HG02642 (cell line): ENCODE results near the gene EHD4.

ENCODE experiments used
- ATAC-seq: cut with Tn5 transposase; IDR thresholded peaks from one replicate; pipeline ENCODE4 v1.9.1; 2021; ENCODE audit warnings: mild to moderate bottlenecking; ENCODE audit not compliant: unreplicated experiment, poor library complexity

The EHD4 gene

DNA sequence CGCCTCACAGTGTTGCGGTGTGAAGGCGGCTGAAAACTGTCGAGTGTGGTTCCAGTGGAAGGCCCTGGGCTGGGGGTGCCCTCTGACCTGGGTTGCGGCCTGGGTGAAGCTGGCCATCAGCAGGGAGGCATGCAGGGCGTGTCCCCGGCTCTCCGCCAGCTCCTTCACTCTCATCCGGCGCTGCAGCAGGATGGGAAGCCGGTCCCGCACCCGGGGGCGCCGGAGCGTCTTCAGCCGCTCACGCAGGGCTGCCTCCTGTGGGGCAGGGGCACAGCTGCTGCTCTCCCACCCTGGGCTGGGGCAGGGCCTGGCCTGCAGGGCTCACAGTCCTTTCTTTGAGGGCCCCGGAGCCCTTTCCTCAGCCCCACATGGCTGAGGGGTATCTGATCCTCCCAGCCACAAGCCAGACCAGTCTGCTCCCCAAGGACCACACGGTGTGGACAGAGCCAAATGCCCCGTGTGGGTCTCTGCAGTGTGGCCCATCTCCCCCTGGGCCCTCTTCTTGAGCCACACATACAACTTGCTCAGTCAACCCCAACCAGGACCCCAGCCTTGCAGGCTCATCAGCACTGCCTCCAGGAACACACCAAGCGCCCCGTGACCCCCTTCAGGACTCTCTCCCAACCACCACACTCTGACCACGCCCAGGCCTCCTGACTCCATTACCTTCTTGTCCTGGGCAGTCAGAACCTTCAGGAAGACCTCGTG lies 105.3 kb downstream of the EHD4 start:
- ATAC-seq: no peak

DNA sequence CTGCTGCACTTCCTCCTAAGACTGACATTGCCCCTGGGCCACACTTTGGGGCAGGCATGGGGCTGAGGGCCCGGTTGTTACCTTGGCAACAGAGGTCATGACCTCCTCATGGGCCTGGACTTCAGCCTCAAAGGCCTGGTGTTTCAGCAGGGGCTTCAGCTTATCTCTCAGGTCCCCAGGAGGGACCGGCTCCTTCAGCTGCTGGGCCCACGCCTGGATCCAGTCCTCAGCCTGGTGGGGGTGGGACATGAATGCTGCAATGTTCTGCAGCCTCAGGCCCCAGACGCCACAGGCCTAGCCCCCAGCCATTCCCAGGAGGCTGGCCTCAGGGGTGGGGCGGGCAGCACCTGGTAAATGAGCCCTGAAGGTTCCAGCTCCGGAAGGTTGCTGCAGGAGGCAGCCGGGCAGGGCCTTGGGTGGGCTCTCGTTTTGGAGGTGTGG lies 106.1 kb downstream of the EHD4 start:
- no peak for ATAC-seq

DNA sequence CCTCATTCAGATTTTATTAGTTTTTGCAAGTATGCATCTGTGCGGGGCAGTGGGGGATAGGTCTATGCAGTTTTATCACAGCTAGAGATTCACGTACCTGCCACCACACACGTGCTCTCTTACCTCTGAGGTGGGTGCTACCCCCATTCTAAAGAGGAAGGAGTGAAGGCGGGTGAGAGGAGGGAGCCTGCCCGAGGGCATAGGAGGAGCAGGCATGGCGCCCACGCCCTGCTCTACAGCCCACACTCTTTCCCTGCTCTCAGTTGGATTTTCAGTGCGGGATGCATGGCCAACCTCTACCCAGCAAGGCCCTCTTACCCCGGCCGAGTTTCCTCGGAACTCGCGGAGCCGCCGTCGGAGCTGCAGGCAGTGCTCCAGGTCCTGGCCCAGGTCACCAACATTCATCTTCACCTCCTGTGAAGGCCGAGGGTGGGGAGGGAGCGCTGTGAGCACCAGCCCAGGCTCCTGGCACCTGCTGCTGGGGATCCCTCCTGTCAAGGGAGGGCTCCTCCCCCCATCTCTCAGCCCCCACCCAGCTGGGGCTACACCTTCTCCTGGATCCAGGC lies 106.8 kb downstream of the EHD4 start:
- no peak for ATAC-seq

- ATAC-seq: no peak
Measured at GRCh38 chr15:41862515-41863116, 109.7 kb downstream of the EHD4 start.

GRCh38 chr15:41861736-41862356 lies 110.5 kb downstream of the EHD4 start:
- ATAC-seq: no peak

- ATAC-seq: no peak
Measured at GRCh38 chr15:41860049-41860828, 112.1 kb downstream of the EHD4 start.

DNA sequence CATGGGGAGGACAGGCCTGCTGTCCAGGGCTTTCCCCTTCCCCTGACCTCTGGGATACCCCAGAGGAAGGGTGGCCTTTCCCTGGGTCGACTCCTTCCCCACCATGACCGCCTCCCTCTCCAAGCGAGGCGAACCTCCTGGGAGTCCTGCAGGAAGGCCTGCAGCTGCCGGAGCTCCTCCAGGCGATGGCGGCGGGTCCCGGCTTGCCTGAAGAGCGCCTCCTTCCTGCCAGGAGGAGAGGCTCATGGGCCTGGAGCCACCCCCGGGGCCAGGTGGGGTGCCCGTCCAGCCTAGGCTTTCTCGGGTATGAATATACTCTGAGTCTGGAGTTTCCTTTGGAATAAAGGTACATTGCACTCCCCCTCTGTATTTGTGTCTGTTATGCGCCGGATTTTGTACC lies 113.6 kb downstream of the EHD4 start:
- ATAC-seq: no peak

DNA sequence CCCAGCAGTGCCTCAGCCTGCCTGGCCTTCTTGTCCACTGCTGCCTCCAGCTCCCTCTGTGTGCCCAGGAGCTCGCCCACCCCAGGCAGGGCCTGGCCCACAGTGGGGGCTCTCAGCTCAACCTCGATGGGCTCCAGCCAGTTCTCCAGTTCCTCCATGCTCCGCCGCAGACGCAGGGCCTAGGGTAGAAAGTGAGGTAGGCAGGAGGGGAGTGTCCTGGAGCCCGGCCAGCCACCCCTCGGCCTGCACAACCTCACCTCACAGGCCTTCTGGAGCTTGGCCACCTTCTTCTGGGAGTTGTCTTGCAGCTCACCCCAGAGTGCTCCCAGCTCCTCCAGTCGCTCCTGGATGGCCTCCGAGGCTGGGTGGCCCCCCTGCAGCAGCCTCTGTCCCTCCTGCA lies 115.0 kb downstream of the EHD4 start:
- ATAC-seq: no peak

DNA sequence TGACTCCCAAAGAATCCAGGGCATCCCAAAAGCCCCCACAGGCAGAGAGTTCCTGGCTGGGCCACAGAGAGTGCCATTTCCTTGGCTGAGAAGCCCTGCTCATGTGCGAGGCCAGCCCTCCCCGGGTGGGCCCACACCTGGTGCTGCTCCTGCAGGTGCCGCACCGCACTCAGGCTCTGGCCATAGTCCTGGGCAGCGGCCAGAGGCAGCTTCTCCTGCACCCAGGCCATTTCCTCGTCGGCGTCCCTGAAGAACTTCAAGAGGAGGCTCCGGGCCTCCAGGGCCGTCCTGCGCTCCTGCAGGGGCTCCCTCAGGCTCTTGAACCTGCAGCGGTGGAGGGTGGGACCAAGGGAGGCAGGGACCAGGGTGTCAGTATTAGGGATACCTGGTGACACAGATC lies 115.6 kb downstream of the EHD4 start:
- no peak for ATAC-seq

GRCh38 chr15:41856262-41856661 lies 116.1 kb downstream of the EHD4 start:
- ATAC-seq: no peak

DNA sequence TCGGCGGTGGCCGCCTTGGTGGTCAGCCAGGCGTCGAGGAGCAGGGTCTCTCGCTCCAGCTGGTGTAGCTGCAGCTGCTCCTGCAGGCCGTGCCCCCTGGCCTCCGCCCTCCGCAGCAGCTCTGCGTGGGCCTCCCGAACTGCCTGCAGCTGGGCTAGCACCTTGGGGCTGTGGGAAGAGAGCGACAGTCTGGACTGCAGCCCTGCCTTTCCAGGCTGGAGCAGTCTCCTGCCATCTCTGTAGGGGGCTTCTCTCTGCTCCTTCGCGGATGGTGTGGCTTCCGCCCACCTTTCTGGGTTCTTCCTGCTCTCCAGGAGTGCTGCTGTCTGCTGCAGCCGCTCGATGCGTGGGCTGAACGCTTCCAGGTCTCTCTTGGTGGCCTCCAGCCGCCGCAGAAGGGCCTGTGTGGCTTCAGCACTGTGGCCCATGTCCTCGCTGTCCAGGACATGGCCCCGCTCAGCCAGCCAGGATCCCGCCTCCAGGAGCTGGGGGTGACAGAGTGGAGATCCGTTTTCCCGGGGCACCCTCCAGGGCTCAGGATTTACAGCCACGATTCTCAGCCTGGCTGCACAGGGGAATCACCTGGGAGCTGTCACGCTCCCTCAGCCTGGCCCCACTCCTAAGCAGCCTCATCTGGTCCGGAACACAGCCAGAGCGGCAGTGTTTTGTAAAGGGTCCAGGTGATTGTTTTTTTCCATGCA lies 116.9 kb downstream of the EHD4 start:
- ATAC-seq: no peak

DNA sequence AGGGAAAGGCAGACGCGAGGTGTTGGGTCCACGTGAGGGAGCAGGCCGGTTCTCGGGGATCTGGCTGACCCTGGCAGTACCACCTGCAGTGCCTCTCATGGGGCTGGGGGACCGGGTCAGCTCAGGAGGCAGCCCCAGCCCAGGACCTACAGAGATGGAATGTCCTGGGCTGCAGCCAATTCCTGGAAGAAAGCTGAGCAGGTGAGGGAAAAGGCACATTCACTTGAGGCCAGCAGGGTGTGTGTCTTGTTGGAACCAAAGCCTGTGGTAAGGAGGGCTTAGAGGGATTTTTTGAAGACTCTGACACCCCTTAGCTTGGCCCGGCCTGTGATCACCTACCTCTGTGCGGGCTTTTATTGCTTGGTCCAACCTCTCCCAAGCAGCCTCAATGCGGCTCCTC lies 117.9 kb downstream of the EHD4 start:
- ATAC-seq: no peak

- ATAC-seq: no peak
Measured at GRCh38 chr15:41853831-41854230, 118.5 kb downstream of the EHD4 start.

- no peak for ATAC-seq
Measured at GRCh38 chr15:41852736-41853590, 119.4 kb downstream of the EHD4 start.

- no peak for ATAC-seq
Measured at GRCh38 chr15:41851755-41852370, 120.5 kb downstream of the EHD4 start.

DNA sequence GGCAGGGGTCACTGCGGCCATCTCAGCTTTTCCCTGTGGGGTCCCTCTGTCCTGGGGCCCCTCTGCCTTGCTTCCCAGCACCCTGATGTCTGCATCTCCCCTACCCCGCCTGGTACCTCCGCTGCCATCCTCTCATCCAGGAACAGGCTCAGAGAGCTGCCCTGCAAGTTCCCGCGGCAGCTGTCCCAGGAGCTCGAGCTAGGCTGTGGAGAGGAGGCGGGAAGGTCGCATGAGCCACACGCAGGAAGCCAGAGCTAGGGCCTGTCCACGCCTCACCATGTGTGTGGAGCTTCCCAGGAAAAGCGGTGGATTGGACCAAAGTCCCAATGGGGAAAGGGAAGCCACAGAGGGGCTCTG lies 121.2 kb downstream of the EHD4 start:
- no peak for ATAC-seq

DNA sequence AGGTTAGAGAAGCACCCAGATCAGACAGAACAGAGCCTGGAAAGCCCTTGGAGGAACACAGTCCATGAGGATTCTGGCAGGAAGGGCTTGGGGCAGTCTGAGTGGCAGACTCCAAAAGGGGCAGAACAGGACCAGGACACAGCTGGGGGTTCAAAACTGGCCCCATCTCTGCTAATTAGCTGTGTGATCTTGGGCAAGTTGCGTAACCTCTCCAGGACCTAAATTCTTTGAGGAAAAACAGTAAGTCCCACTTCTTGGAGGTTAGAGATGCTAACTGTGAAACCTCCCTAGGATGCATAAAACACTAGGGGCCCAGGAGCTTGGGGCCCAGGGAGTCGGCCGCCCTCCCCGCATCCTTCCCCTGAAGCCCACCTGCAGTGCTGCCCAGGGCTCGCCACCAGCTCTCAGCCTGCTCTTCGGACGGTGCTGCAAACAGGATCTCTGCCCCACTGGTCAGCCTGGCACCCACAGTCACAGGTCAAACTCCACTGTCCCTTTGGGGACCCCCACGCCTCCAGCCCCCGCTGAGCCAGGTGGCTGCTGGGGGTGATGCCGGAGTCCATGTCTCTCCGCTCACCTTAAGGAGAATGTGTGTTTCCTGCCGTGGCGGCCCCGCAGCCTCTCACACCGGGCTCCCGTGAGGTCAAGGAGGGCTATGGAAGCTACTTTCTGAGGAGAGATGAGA lies 121.7 kb downstream of the EHD4 start:
- ATAC-seq: no peak

GRCh38 chr15:41849861-41850260 lies 122.5 kb downstream of the EHD4 start:
- ATAC-seq: no peak
